ENCODE data around the gene DHFR.
"Not testable (repeated sequence)": the region's sequence is repeated elsewhere in the genome, so short reads cannot be mapped to it uniquely, and the experiment has no call there.

The DHFR gene
- total RNA-seq = 9.6 to 46.3 (median 24.0) reads per million in 17 experiments

DNA sequence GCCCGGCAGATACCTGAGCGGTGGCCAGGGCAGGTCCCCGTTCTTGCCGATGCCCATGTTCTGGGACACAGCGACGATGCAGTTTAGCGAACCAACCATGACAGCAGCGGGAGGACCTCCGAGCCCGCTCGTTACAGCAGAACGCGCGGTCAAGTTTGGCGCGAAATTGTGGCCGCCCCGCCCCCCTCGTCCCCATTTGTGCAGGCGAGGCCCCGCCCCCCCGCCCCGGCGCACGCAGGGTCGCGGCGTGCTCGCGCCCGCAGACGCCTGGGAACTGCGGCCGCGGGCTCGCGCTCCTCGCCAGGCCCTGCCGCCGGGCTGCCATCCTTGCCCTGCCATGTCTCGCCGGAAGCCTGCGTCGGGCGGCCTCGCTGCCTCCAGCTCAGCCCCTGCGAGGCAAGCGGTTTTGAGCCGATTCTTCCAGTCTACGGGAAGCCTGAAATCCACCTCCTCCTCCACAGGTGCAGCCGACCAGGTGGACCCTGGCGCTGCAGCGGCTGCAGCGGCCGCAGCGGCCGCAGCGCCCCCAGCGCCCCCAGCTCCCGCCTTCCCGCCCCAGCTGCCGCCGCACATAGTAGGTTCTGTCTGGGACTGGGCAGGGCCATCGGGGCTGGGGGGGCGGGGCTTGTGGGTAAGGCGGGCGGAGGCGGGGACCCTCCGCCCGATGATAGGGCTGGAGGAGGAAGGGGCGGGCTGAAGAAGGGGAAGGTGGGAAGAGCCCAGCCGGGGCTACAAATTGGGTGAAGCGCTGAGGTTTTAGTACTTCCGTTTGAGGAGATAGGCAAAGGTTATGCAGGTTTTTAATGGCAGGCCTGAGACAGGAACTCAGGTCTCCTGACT, at the start of gene DHFR, which contains the start of gene MSH3:
DHFR (minus strand) TSS at position 593 of the 840 bp plus-strand sequence; CDS start at position 99, 494 bp downstream.
MSH3 (plus strand) TSS at position 262 of the 840 bp plus-strand sequence; CDS start at position 338, 76 bp downstream.
- peak; percentile 90 to 96 (median 95) for DNase-seq

DNA sequence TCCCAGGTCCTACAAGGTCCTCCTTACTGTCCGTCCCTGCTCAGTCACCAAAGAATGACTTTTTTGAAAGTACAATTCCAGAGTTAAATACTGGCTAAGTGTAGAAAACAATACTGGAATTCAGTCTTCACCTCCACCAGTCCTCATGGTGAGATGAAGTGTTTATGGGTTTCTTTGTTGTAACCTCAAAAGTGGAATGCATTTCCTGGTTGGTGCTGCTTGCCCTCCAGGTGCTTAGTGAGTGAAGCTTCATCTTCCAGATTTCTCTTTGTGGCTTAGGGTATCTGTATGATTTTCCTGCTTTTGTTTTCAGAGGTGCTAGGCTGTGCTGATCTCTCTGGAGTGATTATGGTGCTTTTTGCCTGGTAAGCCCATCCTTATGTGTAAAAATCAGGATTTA, 49.4 kb upstream of the DHFR start:
- no peak for DNase-seq

DNA sequence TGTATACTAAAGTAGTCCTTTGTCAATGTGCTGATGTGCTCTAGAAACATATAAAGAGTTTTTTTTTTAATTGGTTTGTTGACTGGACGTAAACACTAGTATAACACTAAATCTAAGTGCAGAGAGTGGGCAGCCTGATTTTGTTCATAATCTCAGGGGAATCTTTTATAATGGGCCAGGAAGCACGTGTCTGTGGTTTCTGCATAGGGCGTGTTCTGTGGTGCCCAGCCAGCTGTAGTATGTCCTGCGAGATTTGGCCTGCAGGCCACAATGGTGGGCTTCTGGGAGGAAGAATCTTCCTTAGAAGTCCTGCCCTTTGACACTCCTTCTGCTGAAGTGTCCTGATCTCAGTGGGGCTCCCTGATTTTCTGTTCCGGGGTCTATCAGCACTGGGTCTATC, 49.0 kb upstream of the DHFR start:
- no peak for DNase-seq

DNA sequence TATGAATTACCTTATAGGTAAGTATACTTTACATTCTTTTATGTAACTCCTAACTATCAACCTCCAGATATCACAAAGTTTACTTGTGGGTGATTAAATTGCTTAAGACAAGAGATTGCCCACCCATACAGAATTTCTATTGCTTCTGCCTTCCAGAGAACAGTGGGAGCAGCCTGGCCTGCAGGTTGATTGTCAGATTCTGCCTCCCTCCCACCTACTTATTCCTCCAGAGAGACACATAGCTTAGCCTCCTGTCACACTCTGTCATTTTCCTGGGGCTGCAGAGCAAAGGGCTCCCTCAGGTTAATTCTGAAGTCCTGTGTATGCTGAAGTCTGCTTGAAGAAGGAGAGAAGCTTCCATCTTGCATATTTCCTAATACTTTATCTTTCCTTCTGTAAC, 48.5 kb upstream of the DHFR start:
- no peak for DNase-seq

DNA sequence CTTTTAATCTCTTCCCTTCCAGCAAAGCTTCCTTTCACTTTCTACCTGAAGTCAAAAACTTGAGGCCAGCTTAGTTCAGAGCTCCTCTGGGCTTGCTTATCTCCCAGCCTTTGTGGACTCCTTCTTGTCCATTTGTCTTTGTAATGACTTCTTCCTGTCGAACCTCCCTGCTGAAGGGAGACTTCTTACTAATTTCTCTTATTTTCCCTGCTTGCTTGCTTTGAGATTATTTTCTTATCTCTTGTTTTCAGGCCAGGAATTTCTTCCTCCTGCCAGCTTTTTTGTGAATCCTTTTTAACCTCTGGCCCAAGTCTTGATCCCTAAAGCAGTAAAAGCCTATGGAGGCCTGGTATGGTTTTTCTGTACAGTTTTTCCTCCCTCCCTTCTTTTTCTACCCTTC, 46.8 kb upstream of the DHFR start:
- no peak for DNase-seq

DNA sequence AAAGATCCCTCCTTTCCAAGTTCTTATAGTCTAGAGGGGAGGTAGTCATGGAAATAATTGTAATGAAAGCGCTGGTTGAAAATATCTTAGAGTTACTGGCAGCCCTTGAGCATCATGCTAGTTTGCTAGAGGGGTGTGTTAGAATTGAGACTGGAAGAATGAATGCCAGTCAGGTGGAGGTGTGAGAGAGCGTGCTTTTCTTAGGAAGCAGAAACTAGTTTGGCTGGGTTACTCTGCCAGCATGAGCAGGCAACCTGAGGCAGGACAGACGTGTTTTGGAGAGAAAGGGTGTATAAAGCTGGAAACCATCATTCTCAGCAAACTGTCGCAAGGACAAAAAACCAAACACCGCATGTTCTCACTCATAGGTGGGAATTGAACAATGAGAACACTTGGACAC, 43.6 kb upstream of the DHFR start:
- DNase-seq = no peak

DNA sequence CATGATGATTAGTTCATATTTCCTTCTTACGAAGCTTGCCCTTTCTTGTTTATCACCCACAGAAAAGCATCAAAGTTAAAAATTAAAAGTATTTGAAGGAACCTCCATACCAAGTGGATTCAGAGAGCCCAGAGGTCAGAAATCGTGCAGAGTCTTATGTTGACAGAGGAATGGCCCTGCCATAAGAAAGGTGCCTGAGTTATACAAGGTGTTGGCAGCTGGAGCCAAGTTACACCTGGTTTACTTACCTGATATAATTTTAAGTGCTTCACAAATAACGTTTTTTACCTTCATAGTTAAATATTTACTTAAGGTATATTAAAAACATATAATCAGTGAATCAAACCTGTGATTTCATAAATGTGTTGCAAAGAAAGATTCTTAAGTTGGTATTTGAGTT, 42.3 kb upstream of the DHFR start:
- DNase-seq = no peak

DNA sequence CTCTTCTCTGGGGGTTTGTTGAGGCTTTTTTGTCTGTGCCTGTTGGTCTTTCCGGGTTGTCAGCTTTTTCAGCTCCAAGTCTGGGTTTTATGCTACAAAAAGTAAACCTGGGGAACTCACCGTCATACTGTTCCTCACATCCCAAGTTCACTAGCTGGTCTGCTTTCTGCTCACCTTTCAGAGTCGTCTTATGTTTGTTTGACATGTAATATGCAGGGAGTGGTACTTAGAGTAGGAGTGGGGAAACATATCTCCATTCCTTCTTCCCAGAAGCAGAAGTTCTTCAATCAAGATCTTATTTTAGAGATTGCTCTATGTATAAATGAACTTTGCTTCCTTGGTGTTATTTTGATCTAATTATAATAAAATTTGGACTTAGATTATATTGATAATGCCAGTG, 41.7 kb upstream of the DHFR start:
- no peak for DNase-seq

DNA sequence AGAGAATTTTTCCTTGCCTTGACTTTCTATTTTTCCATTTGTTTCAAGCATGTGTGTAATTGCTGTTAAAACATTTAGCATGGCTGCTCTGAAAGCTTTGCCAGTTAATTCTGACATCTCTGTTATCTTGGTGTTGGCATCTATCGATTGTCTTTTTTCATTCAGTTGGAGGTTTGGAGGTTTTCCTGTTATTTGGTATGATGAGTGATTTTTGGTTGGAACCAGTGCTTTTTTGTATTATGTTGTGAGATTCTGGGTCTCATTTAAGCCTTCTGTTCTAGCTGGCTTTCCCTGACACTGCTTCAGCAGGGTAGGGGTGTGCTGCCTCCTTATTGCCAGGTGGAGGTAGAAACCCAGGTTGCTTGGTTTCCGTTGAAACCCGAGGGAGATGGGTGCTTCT, 40.9 kb upstream of the DHFR start:
- DNase-seq = no peak

DNA sequence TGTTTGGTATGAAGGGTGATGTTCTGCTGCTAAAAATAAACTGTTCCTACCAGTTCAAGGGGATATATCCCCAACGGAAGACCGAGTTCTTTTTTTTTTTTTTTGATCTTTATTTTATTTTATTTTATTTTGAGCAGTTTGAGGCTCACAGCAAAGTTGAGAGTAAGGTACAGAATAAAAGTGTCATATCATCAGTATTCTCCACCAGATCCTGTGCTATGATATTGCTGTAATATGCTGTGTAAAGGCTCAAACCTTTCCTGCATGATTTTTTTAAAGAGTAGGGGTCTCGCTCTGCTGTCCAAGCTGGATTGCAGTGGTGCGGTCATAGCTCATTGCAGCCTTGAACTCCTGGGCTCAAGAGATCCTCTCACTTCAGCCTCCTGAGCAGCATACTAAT, 34.8 kb upstream of the DHFR start:
- no peak for DNase-seq

DNA sequence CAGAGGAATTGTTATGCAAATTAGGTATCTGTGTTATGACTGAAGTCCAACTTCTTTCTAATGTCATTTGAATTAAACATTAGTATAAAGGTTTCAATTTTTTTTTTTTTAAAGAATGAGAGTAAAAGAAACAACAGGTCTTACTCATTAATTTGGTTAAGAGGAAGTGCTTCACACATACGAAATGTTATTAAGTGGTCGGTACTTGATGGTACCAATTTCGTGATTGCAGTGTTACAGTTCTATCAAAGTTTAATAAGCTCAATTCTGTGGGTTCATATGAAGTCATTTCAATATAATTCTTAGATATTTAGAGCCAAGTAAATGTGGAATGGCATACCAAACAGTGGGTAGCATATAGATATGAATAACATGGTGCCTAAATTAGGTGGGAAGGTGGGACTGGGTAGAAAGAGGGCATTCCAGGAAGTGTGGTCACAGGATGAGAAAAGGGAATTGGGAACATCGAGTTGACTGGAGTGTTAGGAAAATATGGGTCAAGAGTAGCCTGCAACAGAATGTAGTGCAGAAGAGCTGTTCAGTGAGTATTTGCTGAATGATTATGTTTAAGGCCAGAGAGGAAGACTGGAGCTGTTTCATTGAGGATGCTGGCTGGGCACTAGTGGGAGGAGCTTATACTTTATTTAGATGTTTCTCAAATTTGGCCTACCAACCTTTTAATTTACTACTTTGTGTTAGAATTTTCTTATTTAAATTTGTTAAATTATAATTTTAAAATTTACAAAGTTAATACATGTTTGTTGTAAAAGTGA, 34.1 kb upstream of the DHFR start:
- DNase-seq = no peak

DNA sequence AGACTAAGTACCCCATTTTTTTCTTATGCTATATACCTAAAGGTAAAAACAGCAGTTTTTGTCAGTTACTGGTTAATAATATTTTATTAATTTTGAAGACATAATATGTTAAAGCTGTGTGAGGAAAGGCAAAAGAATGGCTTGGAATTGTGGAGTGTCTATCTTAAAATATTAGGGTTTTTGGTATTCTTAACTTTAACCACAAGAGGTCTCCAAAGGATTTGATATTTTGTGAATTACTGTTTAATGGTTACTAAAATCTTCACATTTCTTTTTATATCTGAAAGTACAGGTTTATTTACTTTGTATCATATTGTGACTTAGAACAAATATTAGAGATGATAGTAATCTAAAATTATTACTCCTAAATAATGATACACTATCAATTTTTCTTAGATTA, 32.0 kb upstream of the DHFR start:
- DNase-seq = peak in 2 of 4 experiments; percentile 23 to 45

DNA sequence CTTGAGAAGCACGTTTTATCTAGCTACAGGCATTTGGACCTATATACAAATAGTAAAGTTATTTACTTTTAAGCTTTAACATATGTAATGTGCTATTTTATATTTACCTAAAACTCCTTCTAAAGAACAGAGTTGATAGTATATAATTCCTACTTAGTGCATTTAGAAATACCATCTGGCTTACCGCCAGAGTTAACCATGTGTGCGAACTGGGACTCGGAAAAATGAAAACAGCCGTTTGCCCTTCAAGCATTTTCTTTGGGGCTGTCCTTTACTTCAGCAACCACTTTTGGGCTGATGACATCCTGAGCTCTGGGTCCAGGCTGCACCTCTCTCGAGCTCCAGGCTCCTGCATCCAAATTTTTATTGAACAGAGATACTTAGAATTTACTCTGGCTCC, 21.9 kb upstream of the DHFR start:
- DNase-seq = no peak

DNA sequence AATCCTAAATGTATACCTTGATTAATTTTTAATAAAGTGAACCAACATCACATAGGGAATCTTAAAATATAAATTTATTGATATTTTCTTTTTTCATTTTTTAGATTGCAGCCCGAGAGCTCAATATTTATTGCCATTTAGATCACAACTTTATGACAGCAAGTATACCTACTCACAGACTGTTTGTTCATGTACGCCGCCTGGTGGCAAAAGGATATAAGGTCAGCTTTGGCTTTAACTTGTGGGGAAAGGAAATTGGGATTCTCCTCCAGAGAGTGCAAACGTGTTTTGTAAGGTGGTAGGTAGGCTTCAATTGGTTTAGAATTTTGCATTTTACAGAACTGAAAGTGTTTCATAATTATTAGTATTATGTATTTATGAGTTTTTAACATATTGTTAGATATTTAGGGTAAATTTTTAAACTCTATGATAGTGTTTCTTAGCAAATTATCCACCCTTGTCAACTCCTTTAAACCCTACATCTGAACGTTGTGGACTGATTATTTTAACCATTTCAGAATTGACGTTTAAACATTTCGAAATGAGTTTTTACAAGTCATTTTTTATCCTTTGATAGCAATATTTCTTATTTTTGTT, 17.5 kb upstream of the DHFR start:
- peak; percentile 81 to 91 (median 82) for DNase-seq

DNA sequence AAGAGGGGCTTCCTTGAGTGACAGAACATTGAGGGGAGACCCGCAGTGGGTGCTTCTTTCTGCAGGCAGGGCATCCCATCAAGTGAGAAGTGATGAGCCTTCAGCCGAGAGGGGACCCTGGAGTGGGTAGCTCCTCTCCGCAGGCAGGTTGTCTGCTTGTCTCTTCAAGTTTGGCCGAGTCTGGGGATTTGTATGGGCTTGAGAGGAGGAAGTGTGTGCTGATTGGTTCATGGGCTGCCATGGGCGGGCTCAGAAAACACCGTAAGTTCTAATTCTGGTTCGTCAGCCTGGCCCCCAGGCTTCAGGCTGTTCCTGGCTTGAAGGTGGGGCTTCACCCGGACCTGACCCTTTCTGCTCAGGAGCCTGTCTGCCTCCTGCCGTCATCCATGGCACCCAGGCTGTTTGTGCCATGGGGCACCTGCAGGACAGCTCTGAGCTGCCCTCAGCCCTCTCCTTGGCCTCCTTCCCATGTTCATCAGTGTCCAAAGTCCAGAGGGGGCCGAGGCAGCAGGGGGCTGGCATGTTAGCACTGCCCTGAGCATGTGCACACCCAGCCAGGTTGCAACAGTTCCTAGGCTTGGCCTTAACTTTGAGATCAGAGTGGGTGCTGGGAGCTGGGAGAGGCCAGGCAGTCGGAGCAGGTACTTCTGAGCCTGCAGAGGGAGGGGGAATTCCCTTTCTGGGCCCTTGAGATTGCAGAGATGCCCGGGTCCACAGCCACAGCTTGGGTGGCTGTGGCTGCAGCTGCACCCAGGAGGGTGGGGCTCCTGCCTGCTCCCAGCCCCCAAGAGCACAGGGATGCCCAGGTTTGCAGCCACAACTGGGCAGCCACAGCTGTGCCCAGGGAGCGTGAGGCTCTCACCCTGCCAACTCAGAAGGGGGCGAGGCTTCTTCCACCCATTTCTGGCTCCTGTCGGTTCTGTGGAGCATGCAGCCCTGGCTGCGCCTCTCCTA, 13.5 kb upstream of the DHFR start:
- no peak for DNase-seq

DNA sequence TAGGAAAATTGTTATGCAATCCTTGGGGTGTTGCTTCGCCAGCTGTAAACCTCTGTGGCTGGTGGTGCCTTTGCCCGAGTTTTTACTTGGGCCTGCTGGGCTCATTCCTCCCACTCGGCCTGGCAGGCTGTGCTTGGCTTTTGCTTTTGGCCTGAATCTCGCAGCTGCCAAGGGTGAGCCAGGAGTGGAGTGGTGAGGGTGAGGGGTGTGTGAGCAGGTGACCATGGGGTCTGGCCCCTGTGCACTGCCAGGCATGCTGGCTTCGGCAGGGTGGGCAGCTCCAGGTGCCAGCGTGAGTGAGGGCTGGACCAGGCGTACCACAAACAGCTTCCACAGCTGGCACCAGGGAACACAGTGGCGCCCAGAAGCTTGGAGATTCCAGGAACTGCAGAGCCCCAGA, 12.6 kb upstream of the DHFR start:
- DNase-seq = no peak

DNA sequence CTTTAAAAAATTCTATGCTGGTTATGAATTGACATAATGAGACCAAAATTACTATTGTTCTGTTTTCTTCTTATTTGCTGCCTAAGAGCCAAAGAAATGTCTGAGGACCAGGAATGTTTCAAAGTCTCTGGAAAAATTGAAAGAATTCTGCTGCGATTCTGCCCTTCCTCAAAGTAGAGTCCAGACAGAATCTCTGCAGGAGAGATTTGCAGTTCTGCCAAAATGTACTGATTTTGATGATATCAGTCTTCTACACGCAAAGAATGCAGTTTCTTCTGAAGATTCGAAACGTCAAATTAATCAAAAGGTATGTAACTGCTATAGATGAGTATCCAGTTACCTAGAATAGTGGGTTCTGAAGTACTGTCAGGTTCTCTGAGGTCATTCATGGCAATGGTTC, 10.3 kb upstream of the DHFR start:
- DNase-seq = no peak

DNA sequence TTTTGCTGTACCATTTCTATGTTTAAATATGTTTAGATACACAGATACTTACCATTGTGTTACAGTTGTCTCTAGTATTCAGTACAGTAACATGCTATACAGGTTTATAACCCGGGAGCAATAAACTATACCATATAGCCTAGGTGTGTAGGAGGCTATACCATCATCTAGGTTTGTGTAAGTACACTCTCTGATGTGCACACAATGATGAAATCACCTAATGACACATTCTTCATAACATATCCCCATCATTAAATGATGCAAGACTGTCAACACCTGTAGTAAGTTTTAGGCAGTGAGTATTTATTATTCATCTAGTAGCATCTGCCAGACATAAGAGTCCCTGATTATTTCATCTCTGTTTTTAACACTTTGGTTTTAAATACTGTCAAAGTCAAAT, 7.3 kb upstream of the DHFR start:
- peak in 1 of 4 experiments; percentile 3 for DNase-seq

DNA sequence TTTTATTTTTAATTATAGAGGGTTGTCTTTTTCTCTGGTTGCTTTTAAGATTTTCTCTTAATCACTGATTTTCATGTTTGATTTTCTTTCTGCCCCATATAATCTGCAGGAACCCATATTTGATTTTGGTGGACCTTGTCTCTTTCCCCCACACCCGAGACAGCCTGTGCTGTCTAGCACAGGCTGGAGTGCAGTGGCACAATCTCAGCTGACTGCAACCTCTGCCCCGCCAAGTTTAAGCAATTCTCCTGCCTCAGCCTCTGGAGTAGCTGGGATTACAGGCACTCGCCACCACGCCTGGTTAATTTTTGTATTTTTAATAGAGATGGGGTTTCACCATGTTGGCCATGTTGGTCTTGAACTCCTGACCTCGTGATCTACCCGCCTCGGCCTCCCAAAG, 5.9 kb upstream of the DHFR start:
- DNase-seq = not testable (repeated sequence)

DNA sequence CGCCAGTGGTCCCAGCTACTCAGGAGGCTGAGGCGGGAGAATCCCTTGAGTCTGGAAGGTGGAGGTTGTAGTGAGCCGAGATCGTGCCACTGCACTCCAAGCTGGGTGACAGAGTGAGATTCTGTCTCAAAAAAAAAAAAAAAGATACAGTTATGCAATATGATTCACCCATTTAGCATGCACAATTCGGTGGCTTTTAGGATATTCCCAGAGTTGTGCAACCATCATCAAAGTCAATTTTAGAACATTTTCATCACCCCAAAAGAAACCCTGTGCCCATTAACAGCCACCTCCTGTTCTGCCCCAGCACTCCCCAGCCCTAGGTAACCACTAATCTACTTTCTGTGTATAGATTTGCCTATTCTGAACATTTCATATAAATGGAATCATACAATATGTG, 4.3 kb upstream of the DHFR start:
- DNase-seq = no peak

DNA sequence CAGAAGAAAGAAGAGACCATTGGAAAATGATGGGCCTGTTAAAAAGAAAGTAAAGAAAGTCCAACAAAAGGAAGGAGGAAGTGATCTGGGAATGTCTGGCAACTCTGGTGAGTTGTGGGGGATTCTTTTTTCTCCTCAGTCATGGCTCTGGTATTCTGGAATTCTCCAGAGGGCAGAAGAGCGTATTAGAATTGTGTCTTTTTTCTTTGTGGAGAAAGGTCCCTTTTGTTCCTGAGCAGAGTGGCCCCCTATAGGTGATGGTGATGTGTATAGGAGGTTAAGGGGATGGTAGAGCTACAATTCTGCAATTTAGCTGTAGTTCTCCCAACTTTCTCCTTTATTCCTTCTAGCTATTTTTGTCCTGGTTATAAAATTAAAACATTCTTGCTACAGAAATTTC, 1.6 kb upstream of the DHFR start:
- no peak for DNase-seq

DNA sequence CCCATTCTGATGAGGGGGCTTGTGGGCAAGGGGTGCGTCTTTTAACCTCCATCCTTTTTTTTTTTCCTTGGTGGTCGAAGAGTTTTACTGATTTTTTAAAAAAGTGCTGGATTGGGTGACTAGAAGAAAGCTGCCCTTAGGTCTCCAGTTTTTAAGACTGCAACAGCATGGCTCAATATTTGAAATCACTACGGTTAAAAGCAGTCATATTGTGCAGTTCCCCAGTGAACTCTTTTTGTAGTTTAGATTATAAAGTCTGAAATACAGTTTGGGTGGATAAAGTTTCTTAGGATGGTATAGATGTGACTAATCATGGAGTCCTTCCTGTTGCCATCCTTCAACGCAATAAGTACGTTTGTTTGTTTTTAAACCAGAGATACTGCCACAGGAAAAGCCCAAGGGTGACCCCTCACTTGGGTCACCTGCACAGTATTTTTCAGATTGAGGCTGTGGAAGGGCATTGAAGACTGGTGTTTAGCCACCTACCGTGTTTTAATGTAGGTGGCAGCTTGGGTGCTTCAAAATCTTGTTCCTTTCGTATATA, 520 bp upstream of the DHFR start:
- DNase-seq = no peak

All from suppressor macrophage (primary cell).